ENCODE measurements around the gene FSCN2.

The FSCN2 gene

GRCh38 chr17:81538651-81539570, 10.7 kb downstream of the FSCN2 start:
- FAIRE-seq: no peak
- no peak for DNase-seq (ENCODE audit: insufficient read length, low spot score)

DNA sequence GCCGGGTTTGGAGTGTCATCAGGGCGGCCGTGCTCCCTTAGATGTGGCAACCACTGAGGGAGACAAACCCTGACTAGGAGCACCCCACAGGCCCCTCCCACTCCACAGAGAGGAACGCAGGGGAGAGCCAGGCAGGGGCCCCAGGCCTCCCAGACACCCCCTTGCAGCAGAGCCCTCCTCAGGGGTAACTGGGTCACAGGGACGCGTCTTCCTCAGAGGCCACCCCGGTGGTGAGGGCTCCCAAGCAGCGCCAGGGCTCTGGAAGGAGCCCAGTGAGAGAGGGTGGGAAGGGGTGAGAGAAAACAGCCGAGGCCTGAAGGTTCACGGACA, 11.4 kb downstream of the FSCN2 start:
- FAIRE-seq: no peak
- no peak for DNase-seq (ENCODE audit: insufficient read length, low spot score)

GRCh38 chr17:81539961-81540675, 11.9 kb downstream of the FSCN2 start:
- DNase-seq (ENCODE audit: insufficient read length, low spot score): no peak
- FAIRE-seq: no peak

GRCh38 chr17:81540676-81541027, 12.5 kb downstream of the FSCN2 start:
- no peak for FAIRE-seq
- no peak for DNase-seq (ENCODE audit: insufficient read length, low spot score)

DNA sequence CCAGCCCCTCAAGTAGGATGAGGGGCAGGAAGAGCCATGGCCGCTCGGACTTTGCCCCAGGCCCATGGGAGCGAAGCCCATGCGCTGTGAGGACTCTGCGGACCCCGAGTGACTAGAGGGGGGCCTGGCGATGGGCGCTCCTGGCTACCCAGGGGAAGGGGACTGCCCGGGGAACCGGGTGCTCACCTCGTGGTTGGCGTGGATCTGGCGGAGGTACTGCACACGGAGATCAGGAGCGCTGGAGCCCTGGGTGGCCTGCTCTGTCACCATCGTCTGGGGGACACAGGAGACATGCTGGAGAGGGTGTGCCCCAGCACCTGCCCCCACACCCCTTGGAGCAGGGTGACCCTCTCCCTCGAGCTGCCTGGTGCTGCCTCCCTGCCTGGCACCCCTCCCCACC, 12.9 kb downstream of the FSCN2 start:
- FAIRE-seq (no peak), DNase-seq (ENCODE audit: insufficient read length, low spot score) (no peak)

- no peak for FAIRE-seq
- no peak for DNase-seq (ENCODE audit: insufficient read length, low spot score)
These were observed 14.5 kb downstream of the FSCN2 start for GRCh38 chr17:81542431-81543338.

DNA sequence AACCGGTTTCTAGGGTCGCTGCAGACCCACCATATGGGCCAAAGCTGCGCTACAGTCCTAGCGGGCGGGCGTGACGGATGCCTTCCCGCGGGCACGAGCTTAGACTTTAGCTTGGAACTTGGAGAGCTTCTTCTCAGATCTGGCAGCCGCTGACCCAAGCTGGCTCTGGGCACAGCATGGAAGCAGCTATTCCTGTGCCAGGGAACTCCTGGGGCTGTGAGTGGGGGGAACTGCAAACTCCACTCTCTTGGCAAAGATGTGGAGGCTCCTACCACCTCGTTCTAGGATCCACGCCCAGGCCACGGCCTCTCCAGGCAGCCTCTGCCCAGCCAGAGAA, 15.1 kb downstream of the FSCN2 start:
- DNase-seq (ENCODE audit: insufficient read length, low spot score): no peak
- no peak for FAIRE-seq

DNA sequence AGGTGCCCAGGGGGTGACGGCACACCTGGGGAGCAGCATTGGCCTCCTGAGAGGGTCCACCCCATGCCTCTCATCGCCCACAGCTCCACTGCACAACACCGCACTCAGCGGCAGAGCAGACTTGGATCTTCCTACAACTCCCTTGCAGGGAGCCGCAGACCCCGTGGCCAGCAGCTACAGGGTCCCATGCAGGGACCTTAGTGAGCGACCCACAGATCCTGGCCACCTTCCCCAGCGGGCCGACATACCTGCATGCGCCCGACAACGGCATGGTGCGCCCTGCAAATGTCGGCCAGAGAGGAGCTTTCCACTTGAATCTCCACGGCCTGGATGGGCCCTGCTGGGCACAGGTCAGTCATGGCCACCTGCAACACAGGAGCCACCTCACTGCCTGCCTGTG, 15.6 kb downstream of the FSCN2 start:
- FAIRE-seq: no peak
- DNase-seq (ENCODE audit: insufficient read length, low spot score): no peak

GRCh38 chr17:81544281-81544974, 16.3 kb downstream of the FSCN2 start:
- FAIRE-seq: no peak
- no peak for DNase-seq (ENCODE audit: insufficient read length, low spot score)

GRCh38 chr17:81545160-81545949, 17.2 kb downstream of the FSCN2 start:
- FAIRE-seq: no peak
- no peak for DNase-seq (ENCODE audit: insufficient read length, low spot score)

- DNase-seq (ENCODE audit: insufficient read length, low spot score): no peak
- FAIRE-seq: no peak
These were observed 18.9 kb downstream of the FSCN2 start for GRCh38 chr17:81546906-81547613.

DNA sequence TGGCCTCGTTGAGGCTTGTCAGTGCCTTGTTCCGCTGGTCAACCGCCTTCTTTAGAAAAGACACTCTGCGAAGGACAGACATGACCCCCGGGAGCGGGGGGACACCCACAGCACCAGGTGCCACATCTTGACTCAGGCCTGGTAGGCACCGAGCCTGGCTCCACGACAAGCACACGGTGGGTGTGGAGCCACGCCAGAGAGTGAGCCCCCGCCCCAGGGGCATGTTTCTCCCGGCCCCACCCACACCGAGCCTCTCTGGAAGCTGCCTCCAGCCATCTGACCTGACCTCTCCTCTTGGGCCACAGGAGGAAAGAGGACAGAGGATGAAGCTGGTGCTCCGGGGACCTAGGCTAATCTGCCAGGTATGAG, 19.4 kb downstream of the FSCN2 start:
- no peak for FAIRE-seq
- no peak for DNase-seq (ENCODE audit: insufficient read length, low spot score)

GRCh38 chr17:81549031-81549557, 20.9 kb downstream of the FSCN2 start:
- DNase-seq (ENCODE audit: insufficient read length, low spot score): no peak
- FAIRE-seq: no peak

DNA sequence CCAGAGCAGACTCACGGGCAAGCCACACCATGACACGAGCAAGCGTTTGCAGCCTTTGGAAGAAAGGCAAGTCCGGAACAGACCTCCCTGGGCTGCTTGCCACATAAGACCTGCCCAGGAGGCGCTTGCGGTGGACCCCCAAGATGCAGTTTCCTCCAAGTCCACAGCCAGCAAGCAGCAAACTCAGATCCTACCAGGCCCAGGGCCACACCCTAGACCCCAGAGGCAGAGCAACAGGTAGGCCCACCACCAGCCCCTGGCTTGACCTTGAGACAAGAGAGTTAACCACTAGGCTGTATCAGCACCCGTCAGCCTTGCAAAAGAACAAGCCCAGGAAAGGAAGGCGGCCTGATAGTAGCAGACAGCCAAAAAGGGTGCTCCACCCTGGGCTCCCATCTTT, 21.6 kb downstream of the FSCN2 start:
- no peak for FAIRE-seq

DNA sequence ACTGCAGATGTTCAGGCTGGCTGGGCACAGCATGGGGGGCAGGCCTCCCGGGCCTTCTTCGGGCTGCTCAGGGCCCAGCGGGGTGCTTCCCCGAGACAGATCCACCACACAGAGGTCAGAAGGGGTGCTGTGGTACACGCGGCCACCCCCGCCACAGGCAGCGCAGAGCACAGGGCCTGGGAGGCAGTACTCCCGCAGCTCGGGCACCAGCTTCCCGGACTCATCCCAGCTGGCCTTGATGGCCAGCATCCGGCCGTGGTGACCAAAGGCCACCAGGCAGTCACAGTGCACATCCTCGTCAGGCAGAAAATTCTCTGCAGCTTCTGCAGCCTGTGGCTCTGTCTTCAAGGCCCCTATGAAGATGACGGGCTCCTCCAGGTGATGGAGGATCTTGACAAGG, 22.1 kb downstream of the FSCN2 start:
- FAIRE-seq: no peak
- no peak for DNase-seq (ENCODE audit: insufficient read length, low spot score)

More for the DNA sequence above, 21.6 kb downstream of the FSCN2 start:
- no peak for DNase-seq (ENCODE audit: insufficient read length, low spot score)

GRCh38 chr17:81550830-81551457, 22.8 kb downstream of the FSCN2 start:
- no peak for FAIRE-seq
- no peak for DNase-seq (ENCODE audit: insufficient read length, low spot score)

- DNase-seq (ENCODE audit: insufficient read length, low spot score) (no peak), FAIRE-seq (no peak)
These were observed 23.5 kb downstream of the FSCN2 start for GRCh38 chr17:81551458-81552243.

Data from GM19239 (cell line).